NT2/D1 (cell line): ENCODE measurements around the gene IL5RA.

ENCODE experiments used
- DNase-seq: peaks from one replicate; pipeline ENCODE4 v3.0.0-alpha.2; 2011; ENCODE audit warnings: low read depth, low spot score
- H3K27me3 ChIP-seq: 2 replicates; pipeline ENCODE4 v1.6.0; 2011; ENCODE audit warnings: mild to moderate bottlenecking; ENCODE audit not compliant: insufficient read length, insufficient read depth
- H3K36me3 ChIP-seq: 2 replicates; pipeline ENCODE4 v1.6.1; 2011; ENCODE audit warnings: mild to moderate bottlenecking, low read length, mixed read lengths; ENCODE audit not compliant: insufficient read depth, insufficient read length
- H3K4me1 ChIP-seq: 2 replicates; pipeline ENCODE4 v1.5.1; 2011; ENCODE audit not compliant: insufficient read depth, insufficient read length
- H3K4me3 ChIP-seq: 2 replicates; pipeline ENCODE4 v1.5.1; 2011; ENCODE audit warnings: low read depth; ENCODE audit not compliant: insufficient read length
- H3K9ac ChIP-seq: 2 replicates; pipeline ENCODE4 v1.6.0; 2011; ENCODE audit warnings: low read depth; ENCODE audit not compliant: insufficient read length
- H3K9me3 ChIP-seq: 2 replicates; pipeline ENCODE4 v1.5.1; 2011; ENCODE audit warnings: mild to moderate bottlenecking, low read length; ENCODE audit not compliant: insufficient read depth
- SUZ12 ChIP-seq: IDR thresholded peaks from 2 replicates; pipeline ENCODE4 v1.6.1; 2011; ENCODE audit not compliant: insufficient read length, insufficient read depth; ENCODE audit errors: extremely low read depth
- YY1 ChIP-seq: IDR thresholded peaks from 2 replicates; pipeline ENCODE4 v1.6.1; 2011; ENCODE audit not compliant: insufficient read length, insufficient read depth
- ZNF274 ChIP-seq: IDR thresholded peaks from 2 replicates; pipeline ENCODE4 v1.6.1; 2011; ENCODE audit warnings: mild to moderate bottlenecking, low read depth, low read length

IL5RA gene

DNA sequence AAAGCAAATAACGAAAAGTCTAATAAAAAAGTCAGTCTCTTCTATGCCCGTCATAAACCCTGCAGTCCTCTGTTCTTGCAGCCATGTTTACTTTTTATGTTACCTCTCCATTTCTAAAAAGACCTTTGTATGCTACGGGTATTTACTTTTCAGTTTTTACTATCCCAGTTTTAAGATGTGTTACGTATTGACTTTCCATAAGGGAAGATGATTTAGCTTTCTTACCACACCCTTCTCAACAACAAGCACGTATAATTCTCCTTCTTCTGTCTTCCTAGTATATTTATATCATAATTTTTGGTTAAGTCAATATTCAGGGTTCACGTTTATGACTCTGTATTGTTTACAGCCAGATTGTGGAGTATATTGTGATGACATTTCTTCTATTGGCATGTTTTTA, 27.4 kb upstream of the IL5RA start:
- H3K9me3 ChIP-seq: no peaks in the 10 kb centered on the region
- TF ChIP-seq ZNF274 (no peak), SUZ12 (no peak), YY1 (no peak)
- H3K4me1 ChIP-seq: no peaks in the 10 kb centered on the region
- no peak for DNase-seq
- H3K36me3 ChIP-seq: peaks cover 89% of the 10 kb centered on the region
- H3K4me3 ChIP-seq: no peak overlapping the region
- no peaks in the 10 kb centered on the region for H3K27me3 ChIP-seq
- H3K9ac ChIP-seq: no peak overlapping the region

GRCh38 chr3:3134750-3135448, 24.7 kb upstream of the IL5RA start:
- H3K36me3 ChIP-seq: peaks cover 79% of the 10 kb centered on the region
- H3K4me1 ChIP-seq: no peaks in the 10 kb centered on the region
- no peak overlapping the region for H3K9ac ChIP-seq
- H3K9me3 ChIP-seq: peaks cover 8% of the 10 kb centered on the region; the same call in 1 of the 2 replicates
- no peak for TF ChIP-seq YY1
- DNase-seq: no peak
- no peaks in the 10 kb centered on the region for H3K27me3 ChIP-seq
- no peak overlapping the region for H3K4me3 ChIP-seq

- DNase-seq: no peak
- H3K9ac ChIP-seq: no peak overlapping the region
- H3K9me3 ChIP-seq: peaks cover 8% of the 10 kb centered on the region; the same call in 1 of the 2 replicates
- H3K4me1 ChIP-seq: no peaks in the 10 kb centered on the region
- no peak overlapping the region for H3K4me3 ChIP-seq
- H3K27me3 ChIP-seq: no peaks in the 10 kb centered on the region
- H3K36me3 ChIP-seq: peaks cover 79% of the 10 kb centered on the region
- TF ChIP-seq SUZ12 (no peak), ZNF274 (no peak), YY1 (no peak)
Measured at GRCh38 chr3:3133500-3133899, 23.3 kb upstream of the IL5RA start.

- Histone ChIP-seq H3K27me3 (no peaks in the 10 kb centered on the region), H3K9me3 (peaks cover 8% of the 10 kb centered on the region; the same call in 1 of the 2 replicates), H3K4me1 (peaks cover 2% of the 10 kb centered on the region), H3K36me3 (peaks cover 50% of the 10 kb centered on the region), H3K4me3 (no peak overlapping the region), H3K9ac (no peak overlapping the region)
- TF ChIP-seq SUZ12 (no peak), ZNF274 (no peak)
- DNase-seq: no peak
Measured at GRCh38 chr3:3129579-3129978, 19.4 kb upstream of the IL5RA start.

DNA sequence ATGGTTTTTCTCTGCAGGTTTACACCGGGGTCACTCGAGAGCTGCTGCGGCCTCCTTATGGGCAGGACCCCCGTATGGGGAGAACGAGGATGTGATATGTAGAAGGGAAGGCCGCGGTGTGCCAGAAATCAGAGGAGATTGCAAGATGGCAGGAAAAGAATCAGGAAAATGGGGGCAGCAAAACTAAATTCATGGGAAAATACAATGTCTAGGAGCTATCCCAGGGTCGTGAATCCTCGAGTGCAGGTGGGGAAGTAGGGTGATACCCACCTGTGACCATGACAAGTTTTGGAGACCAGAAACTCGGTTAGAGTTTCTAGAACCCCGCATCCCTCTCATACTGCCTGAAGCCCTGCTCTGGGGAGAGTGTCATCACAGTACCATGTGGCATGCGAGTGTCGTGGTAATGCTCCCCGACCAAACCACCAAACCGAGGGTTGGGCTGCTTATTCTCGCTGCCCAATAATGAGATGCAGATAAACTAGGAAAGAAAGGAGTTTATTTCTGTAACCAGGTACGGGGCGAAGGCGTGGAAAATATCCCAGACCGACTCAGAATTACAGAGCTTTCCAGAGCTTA, 17.3 kb upstream of the IL5RA start:
- no peak for TF ChIP-seq ZNF274
- no peak for TF ChIP-seq YY1
- no peak for TF ChIP-seq SUZ12
- peak overlapping the region; percentile 99 for H3K9ac ChIP-seq
- peaks cover 8% of the 10 kb centered on the region; the same call in 1 of the 2 replicates for H3K9me3 ChIP-seq
- H3K4me1 ChIP-seq: peaks cover 2% of the 10 kb centered on the region
- DNase-seq: no peak
- H3K36me3 ChIP-seq: peaks cover 31% of the 10 kb centered on the region
- H3K27me3 ChIP-seq: no peaks in the 10 kb centered on the region
- peak overlapping the region; percentile 100 for H3K4me3 ChIP-seq

GRCh38 chr3:3126477-3127431, 16.6 kb upstream of the IL5RA start, which contains the start of gene TRNT1:
Gene TRNT1, plus strand, starts transcription at chr3:3126940. Its CDS starts 2,101 bp downstream, at chr3:3129041.
- Histone ChIP-seq H3K4me1 (peaks cover 2% of the 10 kb centered on the region), H3K9me3 (peaks cover 8% of the 10 kb centered on the region; the same call in 1 of the 2 replicates)
- DNase-seq: peak; percentile 94

More at GRCh38 chr3:3126477-3127431, 16.6 kb upstream of the IL5RA start, which contains the start of gene TRNT1:
- Histone ChIP-seq H3K4me3 (peak within 1 kb of the TSS; percentile 100), H3K9ac (peak within 1 kb of the TSS; percentile 99), H3K27me3 (no peaks in the 10 kb centered on the region), H3K36me3 (peaks cover 31% of the 10 kb centered on the region)
- TF ChIP-seq YY1 (no peak), SUZ12 (no peak), ZNF274 (no peak)
